Heart left ventricle (tissue), 16 donors: Measurements from ENCODE around the gene KCND3. TPM values are rescaled to one million over a fixed set of nuclear protein-coding genes. Genes with fewer than 3 reads are reported as not detected.

ENCODE experiments used
- ATAC-seq, 4 donors: fragments of 200-7000 bp; cut with Tn5 transposase; one replicate each; pipeline ENCODE4 v1.9.1; 2020 to 2022; ENCODE audit warnings: moderate library complexity in 4 of 4, mild to moderate bottlenecking in 3 of 4, moderate number of reproducible peaks in 1 of 4
- DNase-seq, 5 donors: peaks; one replicate each; pipeline ENCODE4 v3.0.0-alpha.2; 2020
- H3K27ac ChIP-seq, 12 donors: fragments of 200-600 bp; sonication (generic) in 4 of 12; one replicate each; pipeline versions ENCODE4 v1.5.0 to v1.8.0; 2016 to 2022; ENCODE audit warnings: mild to moderate bottlenecking in 2 of 12
- H3K27me3 ChIP-seq, 9 donors: fragments of 200-600 bp; sonication (generic) in 2 of 9; one replicate each; pipeline versions ENCODE4 v1.5.1 to v1.8.0; 2016 to 2022; ENCODE audit warnings: mild to moderate bottlenecking in 3 of 9
- H3K36me3 ChIP-seq, 9 donors: fragments of 200-600 bp; sonication (generic) in 2 of 9; one replicate each; pipeline versions ENCODE4 v1.5.0 to v1.8.0; 2018 to 2022; ENCODE audit warnings: mild to moderate bottlenecking in 2 of 9
- H3K4me1 ChIP-seq, 12 donors: fragments of 200-600 bp; sonication (generic) in 4 of 12; one replicate each; pipeline versions ENCODE4 v1.5.0 to v1.8.0; 2016 to 2022; ENCODE audit warnings: mild to moderate bottlenecking in 3 of 12
- H3K4me3 ChIP-seq, 12 donors: fragments of 200-600 bp; sonication (generic) in 4 of 12; one replicate each; pipeline versions ENCODE4 v1.5.0 to v1.8.0; 2017 to 2022; ENCODE audit warnings: mild to moderate bottlenecking in 9 of 12, moderate library complexity in 4 of 12
- H3K9me3 ChIP-seq, 12 donors: fragments of 200-600 bp; sonication (generic) in 4 of 12; one replicate each; pipeline versions ENCODE4 v1.5.0 to v1.8.0; 2016 to 2022; ENCODE audit warnings: mild to moderate bottlenecking in 1 of 12
- POLR2A ChIP-seq, 2 donors: fragments of 450-650 bp; IDR thresholded peaks; one replicate each; pipeline ENCODE4 v1.6.1; 2017; ENCODE audit warnings: antibody characterized with exemption in 2 of 2, mild to moderate bottlenecking in 2 of 2, moderate library complexity in 2 of 2
- WGBS, 4 donors: extraction: QIAGEN DNeasy Blood & Tissue Kit in 2 of 4; methylation state at CpG; one replicate each; pipeline versions ENCODE4 v1.1.5 to v1.1.7; 2013 to 2018; 5-methylcytosine and 5-hydroxymethylcytosine counted together
- intact Hi-C, 10 donors: fragments of 100-400 bp; cut with DNase I; formaldehyde crosslinking; loops; one replicate each; pipeline versions ENCODE4 v1.11.1 to v1.14.2; 2022
- polyA plus RNA-seq, 2 donors: library from polyadenylated mRNA; stranded (reverse); fragments of 200-250 nt; gene quantifications; one replicate each; pipeline ENCODE4 v1.2.3, GENCODE V29; 2013
- total RNA-seq, 9 donors: library from RNA; depleted of rRNA in 2 of 9; stranded (reverse); fragments of >200 nt in 2 of 9; fragmentation: NEBNext Ultra II Directional in 3 of 9; extraction: Animal tissue kit (Norgen Biotek cat#: 25700) in 3 of 9; gene quantifications; one replicate each; pipeline versions ENCODE4 v1.1.0 to v1.2.4, GENCODE V29; 2016 to 2023
- TF ChIP-seq, protein P1 (sequence below), 12 donors: fragments of 200-600 bp; sonication (generic) in 4 of 12; IDR thresholded peaks; one replicate each; pipeline versions ENCODE4 v1.5.0 to v1.8.0; 2018 to 2022; ENCODE audit warnings: antibody characterized with exemption in 12 of 12, mild to moderate bottlenecking in 5 of 12
- donor health status: ischemic (EF 13 %, LVEDD 7.1; RV severe dilation, severe dysfunction).
- donor health status: healthy with polysubstance abuse.
- donor health status: DM: no; HTN: yes; CAD: no.
- donor health status: DM: no; HTN: no; CAD: no.
- donor health status: ischemic (EF 25% LVEDD 6.9; RV normal size, moderate dysfunction).
- donor health status: ischemic (EF 25% LVEDD 5.7; RV mildly dilated, moderate dysfunction).
- donor health status: healthy.
- donor health status: DM: yes; HTN: yes; CAD: no.
- donor health status: ischemic (EF 35%, LVEDD 5.7; RV mildly dilated, moderate dysfunction).
- donor health status: nonischemic (EF 11% LVEDD 7.7; RV severe dilation, severe dysfunction).
- donor health status: DM: yes; HTN: yes; CAD: no.
- donor health status: PGD.
- donor health status: ischemic (EF 29% LVEDD 5.4; RV normal size, mild dysfunction).
- donor health status: nonischemic (EF 23%, LVEDD 6.1; RV moderate dilation, normal function).

Gene KCND3
- total and polyA plus RNA-seq, 11 donors = 7.2 to 23.0 (median 15.3) TPM

- peak in 3 of 5 donors; percentile 36 to 72 (median 44) for DNase-seq
- Histone ChIP-seq H3K27ac (peak overlapping the region in 4 of 12 donors; percentile 12 to 53 (median 36)), H3K36me3 (no peaks in the 10 kb centered on the region), H3K4me3 (no peak overlapping the region), H3K27me3 (no peaks in the 10 kb centered on the region), H3K9me3 (no peaks in the 10 kb centered on the region), H3K4me1 (peaks cover 0 to 60% (median 28%) of the 10 kb centered on the region in 12 donors)
- WGBS, 4 donors = 10 to 24% (median 12%) methylated on average over 17 of the region's 17 CpGs
- ATAC-seq = peak; percentile 27 to 73 (median 52)
- intact Hi-C loops = loop anchor here in 8 of 10 donors (5.0 to 10.0 kb wide), 7 partner anchors 64 to 456 kb away; partner anchors contain the start of gene KCND3 (in 1 of the 8)
- TF ChIP-seq, protein P1, sequence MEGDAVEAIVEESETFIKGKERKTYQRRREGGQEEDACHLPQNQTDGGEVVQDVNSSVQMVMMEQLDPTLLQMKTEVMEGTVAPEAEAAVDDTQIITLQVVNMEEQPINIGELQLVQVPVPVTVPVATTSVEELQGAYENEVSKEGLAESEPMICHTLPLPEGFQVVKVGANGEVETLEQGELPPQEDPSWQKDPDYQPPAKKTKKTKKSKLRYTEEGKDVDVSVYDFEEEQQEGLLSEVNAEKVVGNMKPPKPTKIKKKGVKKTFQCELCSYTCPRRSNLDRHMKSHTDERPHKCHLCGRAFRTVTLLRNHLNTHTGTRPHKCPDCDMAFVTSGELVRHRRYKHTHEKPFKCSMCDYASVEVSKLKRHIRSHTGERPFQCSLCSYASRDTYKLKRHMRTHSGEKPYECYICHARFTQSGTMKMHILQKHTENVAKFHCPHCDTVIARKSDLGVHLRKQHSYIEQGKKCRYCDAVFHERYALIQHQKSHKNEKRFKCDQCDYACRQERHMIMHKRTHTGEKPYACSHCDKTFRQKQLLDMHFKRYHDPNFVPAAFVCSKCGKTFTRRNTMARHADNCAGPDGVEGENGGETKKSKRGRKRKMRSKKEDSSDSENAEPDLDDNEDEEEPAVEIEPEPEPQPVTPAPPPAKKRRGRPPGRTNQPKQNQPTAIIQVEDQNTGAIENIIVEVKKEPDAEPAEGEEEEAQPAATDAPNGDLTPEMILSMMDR (IDR thresholded peaks at IDR 0.05) = no peak
- TF ChIP-seq POLR2A (IDR thresholded peaks at IDR 0.05) = no peak
Observed at GRCh38 chr1:111880881-111881837, 108.3 kb downstream of the KCND3 start.

- Histone ChIP-seq H3K27me3 (peaks cover 0 to 2% (median 0%) of the 10 kb centered on the region in 9 donors), H3K4me1 (peaks cover 0 to 71% (median 34%) of the 10 kb centered on the region in 12 donors)
Observed at GRCh38 chr1:111879081-111879480, 110.4 kb downstream of the KCND3 start.

GRCh38 chr1:111878649-111879048, 110.8 kb downstream of the KCND3 start:
- DNase-seq (no peak), ATAC-seq (no peak)
- H3K27ac ChIP-seq = no peak overlapping the region
- H3K4me3 ChIP-seq = no peak overlapping the region
- H3K4me1 ChIP-seq = peaks cover 0 to 73% (median 34%) of the 10 kb centered on the region in 12 donors
- H3K36me3 ChIP-seq = no peaks in the 10 kb centered on the region
- peaks cover 0 to 2% (median 0%) of the 10 kb centered on the region in 9 donors for H3K27me3 ChIP-seq
- 50 to 67% (median 54%) methylated on average over 1 of the region's 1 CpG for WGBS, 4 donors
- TF ChIP-seq, protein P1 (IDR thresholded peaks at IDR 0.05) = no peak
- TF ChIP-seq POLR2A (IDR thresholded peaks at IDR 0.05) = no peak
- intact Hi-C loops = no loop called here
- no peaks in the 10 kb centered on the region for H3K9me3 ChIP-seq

More at GRCh38 chr1:111879081-111879480, 110.4 kb downstream of the KCND3 start:
- no peak overlapping the region for H3K4me3 ChIP-seq
- 87 to 93% (median 89%) methylated on average over 4 of the region's 4 CpGs for WGBS, 4 donors
- DNase-seq (no peak), ATAC-seq (no peak)
- no peaks in the 10 kb centered on the region for H3K36me3 ChIP-seq
- H3K9me3 ChIP-seq = no peaks in the 10 kb centered on the region
- TF ChIP-seq, protein P1 (IDR thresholded peaks at IDR 0.05) = no peak
- TF ChIP-seq POLR2A (IDR thresholded peaks at IDR 0.05) = no peak
- intact Hi-C loops = no loop called here
- H3K27ac ChIP-seq = no peak overlapping the region

- Histone ChIP-seq H3K9me3 (no peaks in the 10 kb centered on the region), H3K4me3 (no peak overlapping the region), H3K27ac (no peak overlapping the region), H3K27me3 (peaks cover 0 to 4% (median 0%) of the 10 kb centered on the region in 9 donors), H3K4me1 (peaks cover 0 to 78% (median 33%) of the 10 kb centered on the region in 12 donors), H3K36me3 (no peaks in the 10 kb centered on the region)
- intact Hi-C loops = no loop called here
- 72 to 85% (median 82%) methylated on average over 5 to 7 of the region's 7 CpGs for WGBS, 4 donors
- TF ChIP-seq, protein P1 (IDR thresholded peaks at IDR 0.05) = no peak
- no peak for TF ChIP-seq POLR2A (IDR thresholded peaks at IDR 0.05)
- ATAC-seq (no peak), DNase-seq (no peak)
Observed at GRCh38 chr1:111878091-111878490, 111.4 kb downstream of the KCND3 start.
